NCI-H2029 treated with DMSO at 0.1 percent for 48 hours (cell line): ENCODE data around the gene DHX34.

Experiments
- DNase-seq: peaks from one replicate; lab custom pipeline; 2025; lab: John Stamatoyannopoulos, UW

Gene DHX34

GRCh38 chr19:47417746-47418691, 68.9 kb downstream of the DHX34 start:
- DNase-seq, result no peak

DNA sequence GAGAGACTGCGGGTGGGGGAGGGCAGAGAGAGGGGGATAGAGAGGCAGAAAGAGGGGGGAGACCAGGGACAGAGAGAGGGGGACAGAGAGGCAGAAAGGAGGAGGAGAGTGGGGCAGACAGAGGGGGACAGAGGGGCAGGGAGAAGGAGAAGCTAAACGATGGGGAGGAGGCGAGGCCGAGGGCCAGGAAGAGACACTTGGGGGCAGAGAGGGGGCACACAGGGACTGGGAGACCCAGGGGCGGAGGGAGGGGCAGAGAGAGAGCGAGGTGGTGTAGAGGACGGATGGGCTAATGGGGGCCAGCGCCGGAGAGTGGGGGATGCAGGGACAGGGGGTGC, 69.5 kb downstream of the DHX34 start:
- no peak for DNase-seq

DNA sequence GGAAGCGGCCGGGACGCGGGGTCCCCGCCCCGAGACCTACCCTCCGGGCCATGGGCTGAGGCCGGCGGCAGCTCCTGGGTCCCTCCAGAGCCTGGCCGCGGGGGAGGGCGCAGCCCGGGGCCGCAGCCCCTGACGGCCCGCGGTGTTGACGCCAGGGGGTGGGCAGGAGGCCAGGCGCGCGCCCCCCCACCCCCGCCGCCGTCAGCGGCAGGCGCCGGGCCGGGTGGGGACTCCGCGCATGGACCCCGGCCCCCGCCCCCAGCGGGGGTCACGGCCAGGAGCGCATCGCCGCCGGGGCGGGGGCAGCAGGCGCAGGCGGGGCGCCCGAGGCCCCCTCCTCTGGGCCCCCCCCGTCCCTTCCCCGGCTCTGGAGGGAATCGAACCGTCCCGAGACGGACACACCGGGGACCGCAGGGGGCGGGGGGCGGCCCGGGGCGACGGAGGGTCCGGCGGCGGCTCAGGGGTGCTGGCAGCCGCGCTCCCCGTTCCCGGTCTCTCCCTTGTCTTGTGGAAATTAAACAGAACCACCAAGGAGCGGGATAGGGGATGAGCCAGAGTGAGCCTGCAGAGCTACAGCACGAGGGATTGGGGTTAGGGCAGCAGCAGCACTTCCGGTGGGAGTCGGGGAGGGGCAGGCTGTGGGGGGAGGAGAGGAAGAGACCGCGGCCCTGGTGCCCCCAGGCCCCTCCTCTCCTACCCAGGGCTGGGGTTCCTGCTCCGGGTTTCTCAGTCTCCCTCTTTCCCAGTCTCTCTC, 70.1 kb downstream of the DHX34 start, which contains the start of gene MEIS3:
Gene MEIS3, minus strand, starts transcription at position 498 of the 754 bp plus-strand sequence. Its CDS starts 446 bp downstream, at position 52.
- no peak for DNase-seq

GRCh38 chr19:47419789-47420188, 70.7 kb downstream of the DHX34 start:
- no peak for DNase-seq

GRCh38 chr19:47421244-47421786, 72.2 kb downstream of the DHX34 start:
- DNase-seq, result no peak

DNA sequence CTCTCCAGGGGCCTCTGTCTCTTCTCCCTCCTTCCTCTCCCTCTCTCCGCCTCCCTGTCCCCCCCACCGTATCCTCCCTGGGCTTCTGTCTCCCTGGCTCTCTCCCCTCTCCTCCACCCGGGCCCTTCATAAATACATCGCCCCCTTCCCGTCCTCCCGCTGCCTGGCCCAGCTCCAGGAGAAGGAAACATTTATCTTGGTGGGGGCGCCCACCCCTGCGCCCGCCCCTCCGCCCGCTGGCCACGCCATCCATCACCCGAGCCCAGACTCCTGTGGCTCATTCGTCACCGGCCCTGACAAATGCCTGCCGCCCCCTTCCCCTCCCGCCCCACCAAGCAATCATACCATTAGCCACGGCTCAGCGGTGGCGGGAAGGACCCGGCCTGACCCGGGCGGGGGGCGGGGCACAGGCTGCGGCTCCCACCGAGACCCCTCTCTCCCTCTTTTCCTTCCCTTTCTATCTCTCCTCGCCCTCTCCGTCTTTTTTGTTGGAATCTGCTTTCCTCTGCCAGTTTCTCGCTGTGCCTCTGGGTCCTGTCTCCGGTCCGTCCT, 72.8 kb downstream of the DHX34 start:
- DNase-seq, result no peak

GRCh38 chr19:47422417-47423163, 73.5 kb downstream of the DHX34 start:
- no peak for DNase-seq

DNA sequence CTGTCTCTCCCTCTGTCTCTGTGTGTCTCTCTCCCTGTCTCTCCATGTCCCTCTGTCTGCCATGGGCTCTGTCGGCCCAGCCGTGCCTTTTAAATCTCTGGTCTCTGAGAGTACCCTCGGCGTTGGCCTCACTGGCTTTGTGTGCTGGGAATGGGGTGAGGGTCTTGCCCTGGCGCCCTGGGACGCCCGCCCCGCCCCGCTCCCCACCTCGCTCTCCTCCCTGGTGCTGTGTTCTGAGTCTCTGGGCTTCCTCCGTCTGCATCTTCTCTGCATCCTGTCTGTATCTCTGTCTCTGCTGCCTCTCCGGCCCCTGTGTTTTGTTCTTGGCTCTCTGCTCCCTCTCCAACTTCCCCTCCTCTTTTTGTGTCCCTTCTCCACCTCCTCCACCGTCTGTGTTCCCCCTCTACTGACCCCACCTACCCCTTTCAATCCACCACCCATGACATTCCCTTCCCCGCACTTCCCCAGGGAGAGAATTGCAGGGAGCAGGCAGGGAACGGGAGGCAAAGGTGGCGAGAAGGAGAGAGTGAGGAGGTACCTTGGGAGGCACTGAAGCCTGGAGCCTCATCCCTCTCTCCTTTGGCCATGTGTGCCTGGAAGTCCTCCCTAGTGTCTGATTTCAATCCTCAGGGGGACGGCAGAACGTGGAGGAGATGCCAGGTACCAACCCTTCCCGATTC, 74.2 kb downstream of the DHX34 start:
- no peak for DNase-seq

GRCh38 chr19:47427241-47428176, 78.4 kb downstream of the DHX34 start:
- peak; percentile 15 for DNase-seq

- DNase-seq, result peak; percentile 96
Observed at GRCh38 chr19:47428177-47428894, 79.2 kb downstream of the DHX34 start.

DNA sequence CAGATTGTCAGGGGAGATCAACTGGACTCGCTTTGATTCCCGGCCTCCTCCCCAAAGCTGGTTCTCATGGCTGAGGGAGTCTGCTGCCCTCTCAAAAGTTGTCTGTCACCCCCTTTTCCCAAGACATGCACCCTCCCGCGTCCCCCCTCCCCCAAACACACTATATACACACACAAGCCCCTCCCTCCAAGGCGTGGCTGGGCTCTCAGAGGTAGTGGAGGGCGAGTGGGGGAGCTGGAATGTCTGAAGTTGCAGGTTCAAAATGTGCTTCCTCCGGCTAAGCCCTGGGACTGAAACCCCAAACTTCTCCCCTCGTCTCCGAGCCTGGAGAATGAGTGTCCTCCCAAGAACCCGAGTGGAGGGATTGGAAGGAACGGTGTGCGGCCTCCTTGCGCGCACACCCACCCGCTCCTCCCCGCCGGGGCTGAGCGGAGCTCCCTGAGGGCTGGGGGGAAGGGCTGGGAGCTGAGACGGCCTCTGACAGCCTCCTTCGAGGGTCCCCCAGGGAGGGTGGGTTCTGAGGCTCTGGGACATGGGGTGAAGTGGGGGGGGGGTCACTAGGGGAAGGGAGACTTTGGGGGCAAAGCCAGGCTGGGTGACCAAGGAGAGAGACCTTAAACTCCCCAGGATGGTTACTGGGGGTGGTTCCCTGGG, 80.2 kb downstream of the DHX34 start:
- DNase-seq, result no peak

DNA sequence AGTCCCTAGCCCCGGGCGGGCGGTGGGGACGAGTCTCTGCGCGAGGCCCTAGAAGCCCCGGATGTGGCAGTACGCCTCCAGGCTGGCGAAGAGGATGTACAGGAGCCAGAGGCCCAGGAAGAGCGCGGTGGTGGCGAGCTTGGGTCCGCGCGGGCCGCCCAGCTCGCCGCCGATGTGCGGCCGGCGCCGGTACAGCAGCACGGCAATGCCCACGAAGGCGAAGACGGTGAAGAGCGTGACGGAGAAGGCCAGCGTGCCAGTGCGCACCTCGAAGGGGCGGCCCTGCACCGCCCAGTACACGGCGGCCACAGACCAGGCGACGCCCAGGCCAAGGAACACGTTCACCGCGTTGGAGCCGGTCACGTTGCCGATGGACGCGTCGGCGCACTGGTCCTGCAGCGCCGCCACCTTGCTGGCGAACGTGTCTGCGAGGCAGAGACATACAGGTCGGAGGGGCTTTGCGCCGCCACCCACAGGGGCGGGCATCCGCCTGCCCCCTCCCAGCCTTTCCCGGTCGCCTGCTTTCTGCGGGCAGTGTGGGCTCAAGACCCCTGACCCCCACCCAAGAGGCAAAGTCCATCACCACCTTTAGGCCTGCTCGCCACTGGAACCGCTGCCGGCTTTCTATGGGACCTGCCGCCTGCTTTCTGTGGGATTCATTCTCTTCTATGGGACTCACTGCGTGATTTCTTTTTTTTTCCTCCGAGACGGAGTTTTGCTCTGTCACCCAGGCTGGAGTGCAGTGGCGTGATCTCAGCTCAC, 81.1 kb downstream of the DHX34 start:
- DNase-seq, result no peak

- DNase-seq, result no peak
Observed at GRCh38 chr19:47432091-47432490, 83.0 kb downstream of the DHX34 start.
